HFF-Myc (cell line): ENCODE data around the gene C2CD4B.

ENCODE experiments used
- DNase-seq: peaks from one replicate; pipeline ENCODE4 v3.0.0-alpha.2; 2011; ENCODE audit warnings: low read depth; ENCODE audit errors: extremely low read depth
- H3K4me3 ChIP-seq: replicated peaks from 2 replicates; pipeline ENCODE4 v1.5.1; 2011; ENCODE audit warnings: low read depth, mild to moderate bottlenecking, control low read depth, low read length
- CTCF ChIP-seq: IDR thresholded peaks from 2 replicates; pipeline ENCODE4 v1.5.1; 2012; ENCODE audit warnings: mild to moderate bottlenecking, low read depth, low read length, control low read depth; ENCODE audit errors: missing control alignments

C2CD4B gene

DNA sequence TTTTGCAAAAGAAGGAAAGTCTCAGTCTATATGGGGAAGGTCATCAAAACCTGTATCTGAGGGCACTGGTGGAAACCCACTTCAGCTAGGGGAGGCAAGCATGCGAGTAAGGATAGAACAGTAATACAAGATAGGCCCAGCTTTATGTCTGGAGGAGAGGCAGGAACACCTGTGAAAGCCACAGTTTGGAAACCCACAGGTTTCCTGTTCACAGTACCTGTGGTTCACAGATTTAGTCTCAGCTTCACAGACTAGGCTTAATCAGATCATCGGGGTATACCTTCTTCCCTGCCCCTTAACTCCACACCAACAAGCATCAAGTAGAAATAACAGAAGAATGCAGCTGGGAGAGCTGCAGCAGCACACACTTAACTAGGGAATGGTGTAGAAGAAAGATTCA lies 36.2 kb downstream of the C2CD4B start:
- no peak for DNase-seq
- TF ChIP-seq CTCF: no peak

GRCh38 chr15:62126364-62126763 lies 38.7 kb downstream of the C2CD4B start:
- TF ChIP-seq CTCF: no peak
- no peak for DNase-seq
- H3K4me3 ChIP-seq: no peak overlapping the region

More for the DNA sequence above, 36.2 kb downstream of the C2CD4B start:
- H3K4me3 ChIP-seq: no peak overlapping the region

GRCh38 chr15:62125773-62126172 lies 39.3 kb downstream of the C2CD4B start:
- no peak overlapping the region for H3K4me3 ChIP-seq
- DNase-seq: no peak
- TF ChIP-seq CTCF: peak; percentile 61

- H3K4me3 ChIP-seq: no peak overlapping the region
- TF ChIP-seq CTCF: no peak
- no peak for DNase-seq
Observed at GRCh38 chr15:62124973-62125303, 40.1 kb downstream of the C2CD4B start.

- DNase-seq: no peak
- H3K4me3 ChIP-seq: no peak overlapping the region
- no peak for TF ChIP-seq CTCF
Observed at GRCh38 chr15:62124176-62124972, 40.7 kb downstream of the C2CD4B start.

GRCh38 chr15:62122249-62122648 lies 42.8 kb downstream of the C2CD4B start:
- no peak for TF ChIP-seq CTCF
- DNase-seq: no peak
- no peak overlapping the region for H3K4me3 ChIP-seq

GRCh38 chr15:62121273-62122015 lies 43.6 kb downstream of the C2CD4B start:
- H3K4me3 ChIP-seq: no peak overlapping the region
- DNase-seq: no peak
- TF ChIP-seq CTCF: no peak
